Measurements from ENCODE around the gene NKX1-1.
"Not testable (repeated sequence)": the region's sequence is repeated elsewhere in the genome, so short reads cannot be mapped to it uniquely, and the experiment has no call there.

NKX1-1 gene

GRCh38 chr4:1400831-1401408 lies 5.3 kb downstream of the NKX1-1 start:
- DNase-seq (ENCODE audit: insufficient read length, low spot score) (peak; percentile 16), FAIRE-seq (no peak)
- TF ChIP-seq SPI1 (IDR thresholded peaks at IDR 0.05; ENCODE audit: low read depth, low read length), result no peak
- no peak for TF ChIP-seq POU2F2 (IDR thresholded peaks at IDR 0.05; ENCODE audit: low read depth, low read length)
- TF ChIP-seq POLR2AphosphoS5 (IDR thresholded peaks at IDR 0.05; ENCODE audit: low read depth, low read length), result no peak

- TF ChIP-seq POLR2AphosphoS5 (IDR thresholded peaks at IDR 0.05; ENCODE audit: low read depth, low read length) (no peak), PAX5 (IDR thresholded peaks at IDR 0.05; ENCODE audit: insufficient read depth, low read length, severe bottlenecking) (no peak), SPI1 (IDR thresholded peaks at IDR 0.05; ENCODE audit: low read depth, low read length) (no peak), POLR2A (IDR thresholded peaks at IDR 0.05; ENCODE audit: low read depth, low read length) (no peak)
- FAIRE-seq, result no peak
- peak; percentile 19 for DNase-seq (ENCODE audit: insufficient read length, low spot score)
These were observed 5.9 kb downstream of the NKX1-1 start for GRCh38 chr4:1400191-1400805.

- DNase-seq (ENCODE audit: insufficient read length, low spot score) (peak; percentile 16), FAIRE-seq (no peak)
- no peak for TF ChIP-seq POU2F2 (IDR thresholded peaks at IDR 0.05; ENCODE audit: low read depth, low read length)
- no peak for TF ChIP-seq SPI1 (IDR thresholded peaks at IDR 0.05; ENCODE audit: low read depth, low read length)
- TF ChIP-seq TAF1 (IDR thresholded peaks at IDR 0.05; ENCODE audit: low read depth, low read length), result no peak
- no peak for TF ChIP-seq PAX5 (IDR thresholded peaks at IDR 0.05; ENCODE audit: insufficient read depth, low read length, severe bottlenecking)
- TF ChIP-seq POLR2AphosphoS5 (IDR thresholded peaks at IDR 0.05; ENCODE audit: low read depth, low read length), result no peak
- no peak for TF ChIP-seq POLR2A (IDR thresholded peaks at IDR 0.05; ENCODE audit: low read depth, low read length)
These were observed 6.6 kb downstream of the NKX1-1 start for GRCh38 chr4:1399508-1400190.

GRCh38 chr4:1398681-1399507 lies 7.3 kb downstream of the NKX1-1 start:
- FAIRE-seq, result no peak
- DNase-seq (ENCODE audit: insufficient read length, low spot score), result no peak
- TF ChIP-seq POLR2A (IDR thresholded peaks at IDR 0.05; ENCODE audit: low read depth, low read length) (no peak), SPI1 (IDR thresholded peaks at IDR 0.05; ENCODE audit: low read depth, low read length) (no peak), POLR2AphosphoS5 (IDR thresholded peaks at IDR 0.05; ENCODE audit: low read depth, low read length) (no peak), PAX5 (IDR thresholded peaks at IDR 0.05; ENCODE audit: insufficient read depth, low read length, severe bottlenecking) (no peak), TAF1 (IDR thresholded peaks at IDR 0.05; ENCODE audit: low read depth, low read length) (no peak), POU2F2 (IDR thresholded peaks at IDR 0.05; ENCODE audit: low read depth, low read length) (no peak)

- TF ChIP-seq POU2F2 (IDR thresholded peaks at IDR 0.05; ENCODE audit: low read depth, low read length) (no peak), PAX5 (IDR thresholded peaks at IDR 0.05; ENCODE audit: insufficient read depth, low read length, severe bottlenecking) (no peak), TAF1 (IDR thresholded peaks at IDR 0.05; ENCODE audit: low read depth, low read length) (no peak), POLR2AphosphoS5 (IDR thresholded peaks at IDR 0.05; ENCODE audit: low read depth, low read length) (no peak), SPI1 (IDR thresholded peaks at IDR 0.05; ENCODE audit: low read depth, low read length) (no peak), POLR2A (IDR thresholded peaks at IDR 0.05; ENCODE audit: low read depth, low read length) (no peak)
- FAIRE-seq (no peak), DNase-seq (ENCODE audit: insufficient read length, low spot score) (no peak)
These were observed 9.3 kb downstream of the NKX1-1 start for GRCh38 chr4:1396806-1397455.

GRCh38 chr4:1395941-1396805 lies 10.1 kb downstream of the NKX1-1 start:
- no peak for TF ChIP-seq POU2F2 (IDR thresholded peaks at IDR 0.05; ENCODE audit: low read depth, low read length)
- DNase-seq (ENCODE audit: insufficient read length, low spot score) (no peak), FAIRE-seq (no peak)

- not testable (repeated sequence) for FAIRE-seq; DNase-seq (ENCODE audit: insufficient read length, low spot score)
These were observed 10.8 kb downstream of the NKX1-1 start for GRCh38 chr4:1395389-1395820.

- FAIRE-seq; DNase-seq (ENCODE audit: insufficient read length, low spot score): not testable (repeated sequence)
These were observed 11.5 kb downstream of the NKX1-1 start for GRCh38 chr4:1394554-1395388.

GRCh38 chr4:1393866-1394265 lies 12.4 kb downstream of the NKX1-1 start:
- no peak for DNase-seq (ENCODE audit: insufficient read length, low spot score)
- no peak for FAIRE-seq

GRCh38 chr4:1393363-1393762 lies 12.9 kb downstream of the NKX1-1 start:
- DNase-seq (ENCODE audit: insufficient read length, low spot score); FAIRE-seq: not testable (repeated sequence)

More at GRCh38 chr4:1393866-1394265, 12.4 kb downstream of the NKX1-1 start:
- TF ChIP-seq TAF1 (IDR thresholded peaks at IDR 0.05; ENCODE audit: low read depth, low read length), result no peak
- TF ChIP-seq POLR2AphosphoS5 (IDR thresholded peaks at IDR 0.05; ENCODE audit: low read depth, low read length), result no peak

Measured in GM12891 (cell line).